SU-DHL-6 (cell line): ENCODE results near the gene CTNND2.

Experiments used
- H2AFZ ChIP-seq: fragments of 200-600 bp; sonication (generic); 2 replicates; pipeline ENCODE4 v1.6.1; 2014; ENCODE audit warnings: low read depth, mild to moderate bottlenecking, moderate library complexity, mixed read lengths, antibody characterized with exemption, low read length; ENCODE audit not compliant: severe bottlenecking
- H3F3A ChIP-seq: fragments of 200-600 bp; shearing (Covaris generic); 2 replicates; pipeline ENCODE4 v1.6.0; 2016; ENCODE audit warnings: antibody characterized with exemption, mild to moderate bottlenecking; ENCODE audit not compliant: insufficient read depth
- H3K27ac ChIP-seq: fragments of 200-600 bp; sonication (generic); 2 replicates; pipeline ENCODE4 v1.5.1; 2016; ENCODE audit warnings: low read depth, mild to moderate bottlenecking, low read length, moderate library complexity, mixed read lengths
- H3K27me3 ChIP-seq: fragments of 200-600 bp; sonication (generic), shearing (Covaris generic); 2 replicates; pipeline ENCODE4 v1.6.0; 2014; ENCODE audit warnings: mild to moderate bottlenecking, low read length
- H3K36me3 ChIP-seq: fragments of 200-600 bp; sonication (generic); 2 replicates; pipeline ENCODE4 v1.6.1; 2014; ENCODE audit warnings: mild to moderate bottlenecking, low read length, mixed read lengths
- H3K4me2 ChIP-seq: fragments of 300-600, 200-600 bp; shearing (Covaris generic), sonication (generic); 2 replicates; pipeline ENCODE4 v1.6.0; 2014; ENCODE audit warnings: low read length, low read depth, mild to moderate bottlenecking; ENCODE audit not compliant: poor library complexity, severe bottlenecking
- H3K4me3 ChIP-seq: fragments of 200-600 bp; sonication (generic); 2 replicates; pipeline ENCODE4 v1.5.1; 2014; ENCODE audit warnings: antibody characterized with exemption, low read length, mild to moderate bottlenecking, mixed read lengths; ENCODE audit not compliant: insufficient read depth, poor library complexity, severe bottlenecking
- H3K79me2 ChIP-seq: fragments of 200-600 bp; sonication (generic); 2 replicates; pipeline ENCODE4 v1.6.1; 2014; ENCODE audit warnings: mild to moderate bottlenecking, low read length, moderate library complexity; ENCODE audit not compliant: insufficient read depth
- H3K9ac ChIP-seq: fragments of 200-600 bp; sonication (generic); 2 replicates; pipeline ENCODE4 v1.7.0; 2014; ENCODE audit warnings: mild to moderate bottlenecking, low read length
- H3K9me2 ChIP-seq: fragments of 200-600 bp; sonication (generic); replicated peaks from 2 replicates; pipeline ENCODE4 v1.6.1; 2014; ENCODE audit warnings: low read length; ENCODE audit not compliant: insufficient read depth
- H3K9me3 ChIP-seq: fragments of 200-600 bp; sonication (generic); 2 replicates; pipeline ENCODE4 v1.6.1; 2014; ENCODE audit warnings: low read length, mixed read lengths; ENCODE audit not compliant: insufficient read depth
- H4K20me1 ChIP-seq: fragments of 200-600 bp; sonication (generic); 2 replicates; pipeline ENCODE4 v1.6.1; 2014; ENCODE audit warnings: low read depth, mild to moderate bottlenecking, antibody characterized with exemption, low read length, moderate library complexity, mixed read lengths
- CTCF ChIP-seq: fragments of 200-600 bp; sonication (generic); IDR thresholded peaks from one replicate; pipeline ENCODE4 v1.5.1; 2017; ENCODE audit warnings: antibody characterized with exemption, mild to moderate bottlenecking, low read length, moderate library complexity; ENCODE audit not compliant: insufficient read depth, poor library complexity, severe bottlenecking
- EZH2phosphoT487 ChIP-seq: fragments of 200-600 bp; sonication (generic), shearing (Covaris generic); conservative IDR thresholded peaks from 2 replicates; pipeline ENCODE4 v1.6.1; 2018; ENCODE audit warnings: mild to moderate bottlenecking, antibody characterized with exemption, low read length, moderate library complexity, mixed read lengths

Gene CTNND2

GRCh38 chr5:11573140-11573992 lies 330.9 kb downstream of the CTNND2 start:
- TF ChIP-seq EZH2phosphoT487 (no peak), CTCF (no peak)
- no peaks in the 10 kb centered on the region for H3F3A ChIP-seq

GRCh38 chr5:11564706-11565105 lies 339.5 kb downstream of the CTNND2 start:
- Histone ChIP-seq H3K9me2 (no peaks in the 10 kb centered on the region), H3K27me3 (no peaks in the 10 kb centered on the region), H3F3A (no peaks in the 10 kb centered on the region)

More at GRCh38 chr5:11573140-11573992, 330.9 kb downstream of the CTNND2 start:
- Histone ChIP-seq H3K9me3 (no peaks in the 10 kb centered on the region), H3K27me3 (no peaks in the 10 kb centered on the region), H3K36me3 (no peaks in the 10 kb centered on the region), H4K20me1 (no peaks in the 10 kb centered on the region), H3K4me3 (no peak overlapping the region), H3K9ac (no peak overlapping the region), H3K27ac (no peak overlapping the region), H3K4me2 (no peak overlapping the region), H3K79me2 (no peaks in the 10 kb centered on the region), H2AFZ (no peak overlapping the region), H3K9me2 (no peaks in the 10 kb centered on the region)

GRCh38 chr5:11563822-11564221 lies 340.4 kb downstream of the CTNND2 start:
- no peak for TF ChIP-seq EZH2phosphoT487
- no peak for TF ChIP-seq CTCF

More at GRCh38 chr5:11564706-11565105, 339.5 kb downstream of the CTNND2 start:
- no peak overlapping the region for H3K4me3 ChIP-seq
- H3K79me2 ChIP-seq: no peaks in the 10 kb centered on the region
- H3K9ac ChIP-seq: no peak overlapping the region
- H3K36me3 ChIP-seq: no peaks in the 10 kb centered on the region
- TF ChIP-seq EZH2phosphoT487 (no peak), CTCF (no peak)
- H3K4me2 ChIP-seq: no peak overlapping the region
- H4K20me1 ChIP-seq: no peaks in the 10 kb centered on the region
- H3K9me3 ChIP-seq: no peaks in the 10 kb centered on the region
- no peak overlapping the region for H3K27ac ChIP-seq
- no peak overlapping the region for H2AFZ ChIP-seq

More at GRCh38 chr5:11563822-11564221, 340.4 kb downstream of the CTNND2 start:
- Histone ChIP-seq H3K4me3 (no peak overlapping the region), H3K4me2 (no peak overlapping the region), H3K27ac (no peak overlapping the region), H3K9ac (no peak overlapping the region), H3K9me3 (no peaks in the 10 kb centered on the region), H3K9me2 (no peaks in the 10 kb centered on the region), H3K27me3 (no peaks in the 10 kb centered on the region), H3K79me2 (no peaks in the 10 kb centered on the region), H3K36me3 (no peaks in the 10 kb centered on the region), H3F3A (no peaks in the 10 kb centered on the region), H4K20me1 (no peaks in the 10 kb centered on the region), H2AFZ (no peak overlapping the region)
